Adrenal gland (tissue), 5 donors: Measurements from ENCODE around the gene RASAL1.

Experiments
- POLR2A ChIP-seq, 2 donors: fragments of 450-650 bp; IDR thresholded peaks; one replicate each; pipeline ENCODE4 v1.6.1; 2017; ENCODE audit warnings: antibody characterized with exemption in 2 of 2, mild to moderate bottlenecking in 2 of 2, moderate library complexity in 1 of 2
- TF ChIP-seq, protein P1 (sequence below), 6 experiments: fragments of 450-650 bp in 4 of 6; fragments of 200-600 bp in 2 of 6; sonication (generic) in 1 of 6; IDR thresholded peaks; 1 replicate in 5 of 6; 2 replicates in 1 of 6; pipeline versions ENCODE4 v1.5.1 to v1.8.0; 2016 to 2021; ENCODE audit warnings: antibody characterized with exemption in 6 of 6, mild to moderate bottlenecking in 2 of 6, moderate library complexity in 1 of 6
- donor health status: DM: no; HTN: no; CAD: no.

DNA sequence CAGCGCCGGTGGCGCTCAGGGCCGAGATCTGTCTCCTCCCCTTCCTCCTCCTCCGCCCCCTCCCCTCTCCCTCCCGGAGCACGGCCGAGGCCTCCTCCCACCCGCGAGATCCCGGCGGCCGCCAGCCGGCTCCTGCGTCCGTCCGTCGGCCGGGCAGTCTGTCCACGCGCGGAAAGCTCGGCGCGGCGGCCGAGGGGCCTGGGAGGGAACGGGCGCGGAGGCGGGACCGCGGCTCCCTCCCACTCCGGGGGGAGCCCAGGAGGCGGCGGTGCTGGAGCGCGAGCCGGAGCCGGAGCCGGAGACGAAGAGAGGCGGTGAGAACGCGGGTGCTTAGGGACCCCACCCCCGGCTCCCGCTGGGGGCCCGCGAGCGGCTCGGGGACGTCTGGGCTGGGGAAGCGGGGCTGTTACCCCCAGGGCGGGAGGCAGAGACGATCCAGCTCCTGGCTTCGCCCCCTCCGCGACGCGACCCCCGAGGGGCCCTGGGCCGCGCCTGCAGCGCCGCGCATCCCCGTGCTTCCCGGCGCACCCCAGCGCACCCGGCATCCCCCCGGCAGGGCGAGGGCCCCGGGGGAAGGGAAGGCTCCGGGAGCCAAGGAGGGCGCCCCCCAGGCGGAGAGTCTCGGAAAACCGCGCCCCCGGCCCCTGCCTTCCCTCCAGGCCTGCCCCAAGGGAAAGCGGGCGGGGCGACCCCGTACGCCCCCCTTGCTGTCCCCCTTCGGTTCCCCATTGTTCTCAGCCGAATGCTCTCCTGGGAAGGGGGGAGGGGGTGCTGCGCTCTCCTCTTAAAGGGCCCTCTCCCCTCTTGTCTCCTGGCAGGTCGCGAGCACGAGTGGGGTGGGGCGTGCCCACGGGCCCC lies 78.7 kb downstream of the RASAL1 start, which contains the start of gene DTX1:
- TF ChIP-seq, protein P1, sequence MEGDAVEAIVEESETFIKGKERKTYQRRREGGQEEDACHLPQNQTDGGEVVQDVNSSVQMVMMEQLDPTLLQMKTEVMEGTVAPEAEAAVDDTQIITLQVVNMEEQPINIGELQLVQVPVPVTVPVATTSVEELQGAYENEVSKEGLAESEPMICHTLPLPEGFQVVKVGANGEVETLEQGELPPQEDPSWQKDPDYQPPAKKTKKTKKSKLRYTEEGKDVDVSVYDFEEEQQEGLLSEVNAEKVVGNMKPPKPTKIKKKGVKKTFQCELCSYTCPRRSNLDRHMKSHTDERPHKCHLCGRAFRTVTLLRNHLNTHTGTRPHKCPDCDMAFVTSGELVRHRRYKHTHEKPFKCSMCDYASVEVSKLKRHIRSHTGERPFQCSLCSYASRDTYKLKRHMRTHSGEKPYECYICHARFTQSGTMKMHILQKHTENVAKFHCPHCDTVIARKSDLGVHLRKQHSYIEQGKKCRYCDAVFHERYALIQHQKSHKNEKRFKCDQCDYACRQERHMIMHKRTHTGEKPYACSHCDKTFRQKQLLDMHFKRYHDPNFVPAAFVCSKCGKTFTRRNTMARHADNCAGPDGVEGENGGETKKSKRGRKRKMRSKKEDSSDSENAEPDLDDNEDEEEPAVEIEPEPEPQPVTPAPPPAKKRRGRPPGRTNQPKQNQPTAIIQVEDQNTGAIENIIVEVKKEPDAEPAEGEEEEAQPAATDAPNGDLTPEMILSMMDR (IDR thresholded peaks at IDR 0.05): no peak
- no peak for TF ChIP-seq POLR2A (IDR thresholded peaks at IDR 0.05)
